Large intestine (tissue), 3 donors: Measurements from ENCODE around the gene BRME1. TPM values are rescaled to one million over a fixed set of nuclear protein-coding genes. Genes with fewer than 3 reads are reported as not detected.
"Not testable (repeated sequence)": the region's sequence is repeated elsewhere in the genome, so short reads cannot be mapped to it uniquely, and the experiment has no call there.

ENCODE experiments used
- DNase-seq, 2 donors: peaks; one replicate each; pipeline versions ENCODE4 v3.0.0 to v3.0.0-alpha.2; 2013
- H3K27ac ChIP-seq: one replicate; pipeline ENCODE4 v1.5.1; 2013; ENCODE audit warnings: low read length
- H3K27me3 ChIP-seq: 2 replicates; pipeline ENCODE4 v1.6.1; 2013; ENCODE audit warnings: low read length; ENCODE audit not compliant: control insufficient read depth, insufficient read depth
- H3K36me3 ChIP-seq: 2 replicates; pipeline ENCODE4 v1.6.1; 2013; ENCODE audit warnings: low read length; ENCODE audit not compliant: control insufficient read depth, insufficient read depth
- H3K4me1 ChIP-seq: one replicate; pipeline ENCODE4 v1.6.1; 2013; ENCODE audit warnings: low read length; ENCODE audit not compliant: control insufficient read depth, insufficient read depth
- H3K4me3 ChIP-seq: one replicate; pipeline ENCODE4 v1.5.1; 2013; ENCODE audit warnings: low read length
- H3K9me3 ChIP-seq: one replicate; pipeline ENCODE4 v1.6.1; 2013; ENCODE audit warnings: mild to moderate bottlenecking, low read depth, low read length, moderate library complexity; ENCODE audit not compliant: control insufficient read depth
- WGBS: methylation state at CpG from one replicate; pipeline ENCODE4 v1.1.5; 2013; ENCODE audit warnings: low lambda C conversion rate; ENCODE audit not compliant: insufficient coverage; 5-methylcytosine and 5-hydroxymethylcytosine counted together
- polyA plus RNA-seq: library from polyadenylated mRNA; unstranded; fragments of 120-200 nt; gene quantifications from one replicate; pipeline ENCODE4 v1.2.1, GENCODE V29; 2013

Gene BRME1
- polyA plus RNA-seq, 1 donor: 4.7 TPM

DNA sequence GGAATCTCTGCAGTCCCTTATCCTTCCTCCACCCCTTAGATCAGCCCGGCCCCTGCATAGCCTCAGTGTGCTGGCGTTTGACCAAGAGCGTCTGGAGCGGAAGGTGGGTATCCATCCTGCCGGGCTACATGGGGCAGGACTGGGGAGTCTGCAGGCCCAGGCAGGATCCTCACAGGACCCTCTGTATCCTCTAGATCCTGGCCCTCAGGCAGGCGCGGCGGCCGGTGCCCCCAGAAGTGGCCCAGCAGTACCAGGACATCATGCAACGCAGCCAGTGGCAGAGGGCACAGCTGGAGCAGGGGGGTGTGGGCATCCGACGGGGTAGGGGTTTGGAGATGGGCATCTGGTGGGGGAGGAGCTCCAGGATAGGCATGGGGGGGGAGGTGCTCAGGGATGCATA lies 23.4 kb upstream of the BRME1 start:
- H3K36me3 ChIP-seq: peaks cover 48% of the 10 kb centered on the region
- no peak overlapping the region for H3K4me3 ChIP-seq
- no peak for DNase-seq
- H3K4me1 ChIP-seq: no peaks in the 10 kb centered on the region
- no peak overlapping the region for H3K27ac ChIP-seq
- no CpG with 5 or more reads among the region's 12 CpGs for WGBS
- H3K9me3 ChIP-seq: no peaks in the 10 kb centered on the region
- H3K27me3 ChIP-seq: no peaks in the 10 kb centered on the region

DNA sequence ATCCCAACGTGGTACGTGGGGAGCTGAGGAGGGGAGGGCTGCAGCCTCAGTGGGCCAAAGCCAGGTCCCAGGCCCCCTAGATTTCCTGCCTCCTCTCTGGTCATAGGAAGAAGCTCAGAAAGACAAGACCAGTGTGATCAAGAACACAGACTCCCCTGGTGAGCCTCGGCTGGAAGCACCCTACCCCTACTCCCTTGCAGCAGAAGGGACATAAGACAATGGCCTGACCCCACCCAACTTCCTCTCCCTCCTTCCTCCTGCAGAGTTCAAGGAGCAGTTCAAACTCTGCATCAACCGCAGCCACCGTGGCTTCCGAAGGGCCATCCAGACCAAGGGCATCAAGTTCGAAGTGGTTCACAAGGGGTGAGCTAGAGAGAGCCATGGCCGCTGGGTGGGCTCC lies 20.8 kb upstream of the BRME1 start:
- Histone ChIP-seq H3K4me1 (no peaks in the 10 kb centered on the region), H3K9me3 (no peaks in the 10 kb centered on the region), H3K4me3 (no peak overlapping the region), H3K27me3 (no peaks in the 10 kb centered on the region), H3K36me3 (peaks cover 65% of the 10 kb centered on the region), H3K27ac (no peak overlapping the region)
- no CpG with 5 or more reads among the region's 8 CpGs for WGBS
- no peak for DNase-seq

DNA sequence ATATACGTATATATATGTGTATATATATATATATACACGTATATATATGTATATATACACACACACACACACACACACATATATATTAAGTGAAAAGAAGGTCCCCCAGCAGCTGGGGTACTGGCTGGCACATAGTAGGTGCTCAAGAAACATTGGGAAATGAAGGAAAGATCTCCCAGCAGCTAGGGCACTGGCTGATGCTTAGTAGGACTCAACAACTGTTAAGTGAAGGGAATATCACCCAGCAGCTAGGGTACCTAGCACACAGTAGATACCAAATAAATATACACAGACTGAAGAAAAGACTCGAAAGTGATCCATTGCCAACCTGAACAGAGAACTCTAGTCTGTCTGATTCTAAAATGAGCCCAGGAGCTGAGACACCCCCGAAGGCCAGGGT lies 20.1 kb upstream of the BRME1 start:
- no peaks in the 10 kb centered on the region for H3K4me1 ChIP-seq
- no peak overlapping the region for H3K4me3 ChIP-seq
- peaks cover 70% of the 10 kb centered on the region for H3K36me3 ChIP-seq
- WGBS: no CpG with 5 or more reads among the region's 4 CpGs
- DNase-seq: no peak
- H3K9me3 ChIP-seq: peaks cover under 1% of the 10 kb centered on the region
- no peaks in the 10 kb centered on the region for H3K27me3 ChIP-seq
- no peak overlapping the region for H3K27ac ChIP-seq

DNA sequence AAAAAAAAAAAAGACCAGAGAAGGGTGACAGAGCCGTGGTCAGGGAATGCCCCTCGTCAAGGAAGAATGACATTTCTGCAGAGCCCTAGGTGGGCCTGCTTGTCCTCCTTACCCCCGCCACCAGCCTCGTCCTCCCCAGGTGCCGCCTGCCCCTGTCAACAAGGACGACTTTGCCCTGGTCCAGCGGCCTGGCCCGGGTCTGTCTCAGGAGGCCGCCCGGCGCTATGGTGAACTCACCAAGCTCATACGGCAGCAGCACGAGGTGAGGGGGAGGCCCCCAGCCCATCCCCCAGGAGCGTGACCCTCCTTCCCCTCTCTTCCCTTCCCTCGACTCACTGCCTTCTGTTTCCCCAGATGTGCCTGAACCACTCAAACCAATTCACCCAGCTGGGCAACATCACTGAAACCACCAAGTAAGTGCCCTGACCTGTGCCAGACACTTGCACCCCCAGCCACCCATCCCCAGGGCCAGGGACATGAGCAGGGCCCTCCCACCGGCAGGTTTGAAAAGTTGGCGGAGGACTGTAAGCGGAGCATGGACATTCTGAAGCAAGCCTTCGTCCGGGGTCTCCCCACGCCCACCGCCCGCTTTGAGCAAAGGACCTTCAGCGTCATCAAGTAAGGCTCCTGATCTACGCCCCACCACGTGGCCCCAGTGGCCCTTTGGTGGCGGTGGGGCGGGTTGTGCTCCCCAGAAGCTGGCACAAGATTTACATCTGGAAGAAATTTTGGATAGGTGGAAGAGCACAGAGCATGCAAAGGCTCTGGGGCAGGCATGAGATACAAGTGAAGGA lies 17.5 kb upstream of the BRME1 start:
- Histone ChIP-seq H3K9me3 (peaks cover 10% of the 10 kb centered on the region), H3K4me3 (no peak overlapping the region), H3K36me3 (peaks cover 80% of the 10 kb centered on the region), H3K27ac (no peak overlapping the region), H3K27me3 (no peaks in the 10 kb centered on the region), H3K4me1 (no peaks in the 10 kb centered on the region)
- DNase-seq: no peak
- WGBS: no CpG with 5 or more reads among the region's 28 CpGs

DNA sequence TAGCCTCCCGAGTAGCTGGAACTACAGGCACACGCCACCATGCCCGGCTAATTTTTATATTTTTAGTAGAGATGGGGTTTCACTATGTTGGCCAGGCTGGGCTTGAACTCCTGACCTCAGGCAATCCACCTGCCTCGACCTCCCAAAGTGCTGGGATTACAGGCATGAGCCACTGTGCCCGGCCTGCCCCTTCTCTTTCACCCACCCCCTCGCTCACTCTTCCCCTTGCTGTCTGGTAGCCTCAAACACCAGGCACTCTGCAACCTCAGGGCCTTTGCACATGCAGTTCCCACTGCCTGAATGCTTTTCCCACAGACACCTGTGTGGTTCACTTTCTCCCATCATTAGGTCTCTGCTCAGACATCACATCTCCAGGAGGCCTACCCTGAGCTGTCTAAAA lies 16.2 kb upstream of the BRME1 start:
- not testable (repeated sequence) for H3K27ac ChIP-seq, H3K4me1 ChIP-seq, H3K9me3 ChIP-seq, DNase-seq, H3K4me3 ChIP-seq, H3K27me3 ChIP-seq
- H3K36me3 ChIP-seq: peaks cover 75% of the 10 kb centered on the region
- no CpG with 5 or more reads among the region's 6 CpGs for WGBS

DNA sequence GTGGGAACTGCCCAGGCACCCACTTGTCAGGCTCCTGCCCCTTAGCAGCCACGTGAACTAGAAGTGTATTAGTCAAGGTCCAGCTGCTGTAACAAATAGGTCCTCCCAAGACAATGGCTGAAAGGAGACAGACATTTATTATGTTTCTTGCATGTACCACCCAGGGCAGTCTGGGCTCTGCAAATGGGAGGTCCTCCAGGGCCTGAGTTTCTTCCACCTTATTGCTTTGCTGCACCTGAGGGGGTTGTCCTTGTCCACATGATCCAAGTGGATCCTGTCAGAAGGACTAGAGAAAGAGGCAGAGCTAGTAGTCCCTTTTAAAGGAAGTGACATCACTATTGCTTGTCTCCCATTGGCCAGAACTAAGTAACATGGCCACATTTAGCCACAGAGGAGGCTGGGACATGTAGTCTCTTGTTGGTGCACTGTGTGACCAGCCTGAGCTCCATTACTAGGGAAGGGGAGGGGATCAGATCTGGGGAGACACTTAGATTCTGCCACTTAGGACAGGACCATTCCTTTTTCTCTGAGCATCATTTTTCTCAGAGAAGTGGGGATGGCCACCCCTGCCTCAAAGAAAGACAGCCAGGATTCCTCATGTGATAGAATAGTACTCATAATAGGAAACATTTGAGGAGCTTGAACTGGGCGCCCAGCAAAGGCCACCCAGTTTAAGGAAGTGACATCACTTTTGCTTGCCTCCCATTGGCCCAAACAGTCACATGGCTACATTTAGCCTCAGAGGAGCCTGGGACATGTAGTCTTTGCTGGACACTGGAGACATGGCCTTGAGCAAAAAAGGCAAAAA lies 15.2 kb upstream of the BRME1 start:
- Histone ChIP-seq H3K27me3 (no peaks in the 10 kb centered on the region), H3K4me3 (no peak overlapping the region), H3K9me3 (peaks cover 10% of the 10 kb centered on the region), H3K27ac (no peak overlapping the region), H3K36me3 (peaks cover 66% of the 10 kb centered on the region), H3K4me1 (no peaks in the 10 kb centered on the region)
- WGBS: no CpG with 5 or more reads among the region's 2 CpGs
- no peak for DNase-seq

DNA sequence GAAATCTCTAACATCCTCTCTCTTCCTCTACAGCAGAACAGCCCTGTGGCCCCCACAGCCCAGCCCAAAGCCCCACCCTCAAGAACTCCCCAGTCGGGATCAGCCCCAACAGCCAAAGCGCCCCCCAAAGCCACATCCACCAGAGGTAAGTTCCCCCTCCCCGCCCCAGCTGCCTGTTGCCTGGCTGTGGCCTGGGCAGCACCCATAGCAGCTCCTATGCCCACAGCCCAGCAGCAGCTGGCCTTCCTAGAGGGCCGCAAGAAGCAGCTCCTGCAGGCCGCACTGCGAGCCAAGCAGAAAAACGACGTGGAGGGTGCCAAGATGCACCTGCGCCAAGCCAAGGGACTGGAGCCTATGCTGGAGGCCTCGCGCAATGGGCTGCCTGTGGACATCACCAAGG lies 14.6 kb upstream of the BRME1 start:
- DNase-seq: no peak
- no CpG with 5 or more reads among the region's 11 CpGs for WGBS
- Histone ChIP-seq H3K27ac (no peak overlapping the region), H3K4me3 (no peak overlapping the region), H3K4me1 (no peaks in the 10 kb centered on the region), H3K27me3 (no peaks in the 10 kb centered on the region), H3K9me3 (peaks cover 10% of the 10 kb centered on the region), H3K36me3 (peaks cover 68% of the 10 kb centered on the region)

DNA sequence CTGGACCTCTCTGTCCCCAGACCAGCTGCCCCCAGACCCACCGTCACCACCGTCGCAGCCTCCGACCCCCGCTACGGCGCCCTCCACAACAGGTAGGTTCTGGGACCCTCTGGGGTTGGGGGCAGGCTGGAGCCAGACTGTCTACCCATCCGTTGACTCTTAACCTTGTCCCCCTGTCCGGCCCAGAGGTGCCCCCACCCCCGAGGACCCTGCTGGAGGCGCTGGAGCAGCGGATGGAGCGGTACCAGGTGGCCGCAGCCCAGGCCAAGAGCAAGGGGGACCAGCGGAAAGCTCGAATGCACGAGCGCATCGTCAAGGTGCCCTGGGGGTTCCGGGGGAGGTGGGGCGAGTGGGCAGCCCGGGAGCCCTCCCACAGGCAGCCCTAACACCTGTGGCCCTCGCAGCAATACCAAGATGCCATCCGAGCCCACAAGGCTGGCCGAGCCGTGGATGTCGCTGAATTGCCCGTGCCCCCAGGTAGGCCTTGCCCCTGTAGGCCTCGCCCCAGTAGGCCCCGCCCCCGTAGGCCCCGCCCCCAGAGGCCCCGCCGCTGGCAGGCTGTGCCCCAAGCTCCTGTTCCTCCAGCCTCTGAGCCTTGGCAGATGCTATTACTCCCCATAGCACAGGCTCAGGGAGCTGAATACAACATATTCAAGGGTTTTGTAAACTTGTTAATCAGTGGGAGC lies 13.0 kb upstream of the BRME1 start:
- Histone ChIP-seq H3K27ac (no peak overlapping the region), H3K36me3 (peaks cover 67% of the 10 kb centered on the region), H3K9me3 (peaks cover 10% of the 10 kb centered on the region), H3K4me1 (no peaks in the 10 kb centered on the region), H3K27me3 (no peaks in the 10 kb centered on the region), H3K4me3 (no peak overlapping the region)
- no peak for DNase-seq
- no CpG with 5 or more reads among the region's 34 CpGs for WGBS

DNA sequence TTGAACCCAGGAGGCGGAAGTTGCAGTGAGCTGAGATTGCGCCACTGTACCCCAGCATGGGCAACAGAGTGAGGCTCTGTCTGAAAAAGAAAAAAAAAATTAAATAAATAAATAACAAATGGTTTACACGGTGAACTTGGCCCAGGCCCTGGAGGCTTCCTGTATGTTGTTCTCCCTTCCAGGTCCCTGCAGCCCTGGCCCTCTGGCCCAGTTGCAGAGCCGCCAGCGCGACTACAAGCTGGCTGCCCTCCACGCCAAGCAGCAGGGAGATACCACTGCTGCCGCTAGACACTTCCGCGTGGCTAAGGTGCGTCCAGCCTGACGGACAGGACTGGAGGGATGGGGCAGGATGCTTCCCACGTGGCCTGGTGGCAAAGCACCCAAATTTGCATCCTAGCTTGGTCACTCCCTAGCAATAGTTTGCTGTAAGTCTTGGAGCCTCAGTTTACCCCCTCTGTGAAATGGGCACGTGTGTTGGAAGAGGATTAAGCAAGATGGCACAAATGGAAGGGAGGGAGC lies 12.0 kb upstream of the BRME1 start:
- H3K36me3 ChIP-seq: peaks cover 67% of the 10 kb centered on the region
- peaks cover 10% of the 10 kb centered on the region for H3K9me3 ChIP-seq
- H3K27me3 ChIP-seq: no peaks in the 10 kb centered on the region
- H3K4me3 ChIP-seq: no peak overlapping the region
- H3K27ac ChIP-seq: no peak overlapping the region
- H3K4me1 ChIP-seq: no peaks in the 10 kb centered on the region
- WGBS: 100% methylated on average over 2 of the region's 14 CpGs
- DNase-seq: no peak

DNA sequence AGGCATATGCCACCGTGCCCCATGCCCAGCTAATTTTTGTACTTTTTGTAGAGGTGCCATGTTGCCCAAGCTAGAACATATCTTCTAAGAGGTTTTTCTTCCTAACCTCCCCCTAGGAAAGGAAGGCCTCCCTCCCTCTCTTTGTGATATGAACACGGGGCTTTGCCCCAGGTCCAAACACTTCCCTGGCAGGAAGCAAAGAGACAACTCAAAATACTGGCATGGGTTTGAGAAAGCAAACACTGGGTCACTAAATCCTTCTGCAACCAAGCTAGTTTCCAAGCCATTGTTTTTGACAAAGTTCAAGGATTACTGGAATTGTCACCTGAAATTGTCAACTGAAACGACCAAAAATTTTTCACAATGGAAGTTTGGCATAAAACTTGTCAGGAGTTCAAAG lies 8.9 kb upstream of the BRME1 start:
- peaks cover 57% of the 10 kb centered on the region for H3K36me3 ChIP-seq
- H3K27ac ChIP-seq: no peak overlapping the region

More for the DNA sequence above, 8.9 kb upstream of the BRME1 start:
- no peaks in the 10 kb centered on the region for H3K27me3 ChIP-seq
- H3K9me3 ChIP-seq: peaks cover 3% of the 10 kb centered on the region
- 100% methylated on average over 1 of the region's 3 CpGs for WGBS
- no peak overlapping the region for H3K4me3 ChIP-seq
- no peak for DNase-seq
- no peaks in the 10 kb centered on the region for H3K4me1 ChIP-seq
